ENCODE data around the gene NCAPG.

GRCh38 chr4:17816142-17816541 is 5.4 kb downstream of the NCAPG start:
- TF ChIP-seq TARDBP (IDR thresholded peaks at IDR 0.05) (no peak), FOXA1 (IDR thresholded peaks at IDR 0.05) (no peak), ZNF384 (IDR thresholded peaks at IDR 0.05) (no peak)

Data from HEK293T (cell line).